ENCODE measurements around the gene AGBL3. TPM values are rescaled to one million over a fixed set of nuclear protein-coding genes. Genes with fewer than 3 reads are reported as not detected.
A peak's percentile ranks its signal among the peaks of the same experiment; 100 is the strongest.

AGBL3 gene
- total and polyA plus RNA-seq, 8 donors: 2.7 to 15.3 (median 11.3) TPM

DNA sequence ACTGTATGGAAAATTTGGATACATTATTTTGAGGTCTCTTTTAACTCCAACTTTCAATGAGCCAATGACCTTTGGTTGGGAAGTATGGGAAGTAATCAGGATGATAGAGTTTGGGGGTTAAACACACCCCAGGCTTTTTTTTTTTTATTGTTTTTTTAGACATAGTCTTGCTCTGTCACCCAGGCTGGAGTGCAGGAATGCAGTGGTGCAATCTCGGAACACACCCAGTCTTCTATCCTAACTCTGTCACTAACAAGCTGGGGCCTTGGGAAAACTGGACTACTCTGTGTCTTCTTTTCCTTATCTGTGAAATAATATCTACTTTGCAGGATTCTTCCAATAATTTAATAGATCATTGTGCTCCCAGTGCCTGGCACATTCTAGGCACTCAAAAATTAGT, 37.6 kb upstream of the AGBL3 start:
- H3K4me1 ChIP-seq: no peaks in the 10 kb centered on the region
- no peak overlapping the region for H3K4me3 ChIP-seq
- H3K27ac ChIP-seq: no peak overlapping the region
- no peak for TF ChIP-seq CTCF (IDR thresholded peaks at IDR 0.05)
- H3K36me3 ChIP-seq: peaks cover 0 to 26% of the 10 kb centered on the region in 2 donors
- intact Hi-C loops (cut with DNase I): no loop called here
- no peaks in the 10 kb centered on the region for H3K9me3 ChIP-seq
- ATAC-seq: no peak
- H3K27me3 ChIP-seq: no peaks in the 10 kb centered on the region
- no peak for DNase-seq

- no peak for TF ChIP-seq CTCF (IDR thresholded peaks at IDR 0.05)
- intact Hi-C loops (cut with DNase I): no loop called here
- H3K27ac ChIP-seq: no peak overlapping the region
- ATAC-seq (no peak), DNase-seq (no peak)
- H3K4me3 ChIP-seq: no peak overlapping the region
- peaks cover 0 to 26% of the 10 kb centered on the region in 2 donors for H3K36me3 ChIP-seq
- no peaks in the 10 kb centered on the region for H3K27me3 ChIP-seq
- H3K4me1 ChIP-seq: no peaks in the 10 kb centered on the region
- no peaks in the 10 kb centered on the region for H3K9me3 ChIP-seq
Measured at GRCh38 chr7:134949171-134949570, 37.1 kb upstream of the AGBL3 start.

- Histone ChIP-seq H3K27me3 (no peaks in the 10 kb centered on the region), H3K9me3 (no peaks in the 10 kb centered on the region), H3K27ac (no peak overlapping the region), H3K36me3 (peaks cover 0 to 24% of the 10 kb centered on the region in 2 donors), H3K4me1 (no peaks in the 10 kb centered on the region), H3K4me3 (no peak overlapping the region)
- intact Hi-C loops (cut with DNase I): no loop called here
- peak; percentile 34 to 36 for TF ChIP-seq CTCF (IDR thresholded peaks at IDR 0.05)
- peak; percentile 70 for ATAC-seq
- DNase-seq: peak in 1 of 4 donors; percentile 32
Measured at GRCh38 chr7:134954197-134955082, 31.9 kb upstream of the AGBL3 start.

DNA sequence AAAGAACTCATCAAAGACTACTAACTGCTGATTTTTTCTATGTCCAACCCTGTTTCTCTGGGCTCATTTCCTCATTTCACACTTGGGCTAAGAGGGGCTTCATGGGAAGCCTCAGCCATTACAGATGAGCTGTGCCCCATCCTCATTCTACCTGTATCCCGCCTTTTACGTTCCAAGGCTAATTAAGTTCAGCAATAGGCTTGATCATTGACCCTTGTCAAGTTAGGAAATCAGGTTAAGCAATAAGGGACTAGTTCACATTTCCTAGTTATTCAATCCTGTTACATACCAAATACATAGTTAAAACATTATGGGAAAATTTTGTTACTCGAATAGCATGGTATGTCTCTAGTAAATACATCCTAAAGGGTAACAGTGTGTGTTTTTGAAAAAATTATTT, 29.3 kb upstream of the AGBL3 start:
- Histone ChIP-seq H3K36me3 (peaks cover 5 to 31% of the 10 kb centered on the region in 2 donors), H3K27ac (no peak overlapping the region), H3K9me3 (no peaks in the 10 kb centered on the region), H3K27me3 (no peaks in the 10 kb centered on the region), H3K4me1 (no peaks in the 10 kb centered on the region), H3K4me3 (no peak overlapping the region)
- DNase-seq: no peak
- no peak for ATAC-seq
- intact Hi-C loops (cut with DNase I): no loop called here
- no peak for TF ChIP-seq CTCF (IDR thresholded peaks at IDR 0.05)

DNA sequence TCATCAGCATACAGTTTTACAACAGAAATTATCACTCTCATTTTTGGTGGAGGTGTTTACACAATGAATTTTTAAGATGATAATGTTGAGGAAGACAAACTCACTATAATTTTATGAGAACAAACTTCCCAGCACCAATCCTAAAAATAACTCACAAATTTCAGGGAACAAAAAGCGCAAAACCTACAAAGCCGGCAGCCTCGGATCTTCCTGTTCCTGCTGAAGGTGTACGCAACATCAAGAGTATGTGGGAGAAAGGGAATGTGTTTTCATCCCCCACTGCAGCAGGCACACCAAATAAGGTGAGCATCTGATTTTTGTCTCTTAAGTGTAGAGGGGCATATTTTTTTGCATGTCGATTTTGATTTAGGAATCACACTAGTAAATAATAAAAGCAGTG, 26.5 kb upstream of the AGBL3 start:
- no peak overlapping the region for H3K27ac ChIP-seq
- ATAC-seq: no peak

More for the DNA sequence above, 26.5 kb upstream of the AGBL3 start:
- no peak for DNase-seq
- Histone ChIP-seq H3K4me1 (no peaks in the 10 kb centered on the region), H3K27me3 (no peaks in the 10 kb centered on the region), H3K4me3 (no peak overlapping the region), H3K36me3 (peaks cover 5 to 24% of the 10 kb centered on the region in 2 donors), H3K9me3 (no peaks in the 10 kb centered on the region)
- no peak for TF ChIP-seq CTCF (IDR thresholded peaks at IDR 0.05)
- intact Hi-C loops (cut with DNase I): no loop called here
